Retinal pigment epithelial cell (primary cell): ENCODE data around the gene CCDC183.

ENCODE experiments used
- DNase-seq: peaks from one replicate; pipeline ENCODE4 v3.0.0-alpha.2; 2010; ENCODE audit warnings: low read depth
- H3K4me3 ChIP-seq: 2 replicates; pipeline ENCODE4 v1.5.1; 2011; ENCODE audit warnings: mild to moderate bottlenecking, low read length, control low read depth, moderate library complexity
- TF ChIP-seq, protein P1 (sequence below): conservative IDR thresholded peaks from 2 replicates; pipeline ENCODE4 v1.5.1; 2011; ENCODE audit warnings: low read depth, low read length, control low read depth, inconsistent platforms

The CCDC183 gene

DNA sequence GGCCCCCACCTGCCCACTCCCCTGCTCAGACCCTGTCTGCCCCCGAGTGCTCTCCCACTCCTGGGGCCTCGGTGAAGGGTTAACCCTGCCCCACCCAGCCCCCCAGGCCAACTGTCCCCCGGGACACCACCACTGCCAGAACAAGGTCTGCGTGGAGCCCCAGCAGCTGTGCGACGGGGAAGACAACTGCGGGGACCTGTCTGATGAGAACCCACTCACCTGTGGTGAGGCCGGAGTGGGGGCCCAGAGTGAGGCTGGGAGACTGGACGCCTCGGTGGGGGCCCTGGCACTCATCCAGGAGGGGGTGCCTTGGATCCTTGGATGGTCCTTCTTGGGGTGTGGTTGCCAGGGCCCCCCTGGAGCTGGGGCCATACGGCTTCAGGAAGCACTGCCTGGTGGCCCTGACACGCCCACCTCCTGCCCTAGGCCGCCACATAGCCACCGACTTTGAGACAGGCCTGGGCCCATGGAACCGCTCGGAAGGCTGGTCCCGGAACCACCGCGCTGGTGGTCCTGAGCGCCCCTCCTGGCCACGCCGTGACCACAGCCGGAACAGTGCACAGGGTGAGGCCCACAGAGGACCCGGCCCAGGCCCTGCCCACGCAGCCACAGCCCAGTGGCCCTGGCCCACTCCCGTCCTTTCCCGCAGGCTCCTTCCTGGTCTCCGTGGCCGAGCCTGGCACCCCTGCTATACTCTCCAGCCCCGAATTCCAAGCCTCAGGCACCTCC is 58.1 kb downstream of the CCDC183 start:
- TF ChIP-seq, protein P1, sequence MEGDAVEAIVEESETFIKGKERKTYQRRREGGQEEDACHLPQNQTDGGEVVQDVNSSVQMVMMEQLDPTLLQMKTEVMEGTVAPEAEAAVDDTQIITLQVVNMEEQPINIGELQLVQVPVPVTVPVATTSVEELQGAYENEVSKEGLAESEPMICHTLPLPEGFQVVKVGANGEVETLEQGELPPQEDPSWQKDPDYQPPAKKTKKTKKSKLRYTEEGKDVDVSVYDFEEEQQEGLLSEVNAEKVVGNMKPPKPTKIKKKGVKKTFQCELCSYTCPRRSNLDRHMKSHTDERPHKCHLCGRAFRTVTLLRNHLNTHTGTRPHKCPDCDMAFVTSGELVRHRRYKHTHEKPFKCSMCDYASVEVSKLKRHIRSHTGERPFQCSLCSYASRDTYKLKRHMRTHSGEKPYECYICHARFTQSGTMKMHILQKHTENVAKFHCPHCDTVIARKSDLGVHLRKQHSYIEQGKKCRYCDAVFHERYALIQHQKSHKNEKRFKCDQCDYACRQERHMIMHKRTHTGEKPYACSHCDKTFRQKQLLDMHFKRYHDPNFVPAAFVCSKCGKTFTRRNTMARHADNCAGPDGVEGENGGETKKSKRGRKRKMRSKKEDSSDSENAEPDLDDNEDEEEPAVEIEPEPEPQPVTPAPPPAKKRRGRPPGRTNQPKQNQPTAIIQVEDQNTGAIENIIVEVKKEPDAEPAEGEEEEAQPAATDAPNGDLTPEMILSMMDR, result no peak
- no peak for DNase-seq
- H3K4me3 ChIP-seq, result no peak overlapping the region

DNA sequence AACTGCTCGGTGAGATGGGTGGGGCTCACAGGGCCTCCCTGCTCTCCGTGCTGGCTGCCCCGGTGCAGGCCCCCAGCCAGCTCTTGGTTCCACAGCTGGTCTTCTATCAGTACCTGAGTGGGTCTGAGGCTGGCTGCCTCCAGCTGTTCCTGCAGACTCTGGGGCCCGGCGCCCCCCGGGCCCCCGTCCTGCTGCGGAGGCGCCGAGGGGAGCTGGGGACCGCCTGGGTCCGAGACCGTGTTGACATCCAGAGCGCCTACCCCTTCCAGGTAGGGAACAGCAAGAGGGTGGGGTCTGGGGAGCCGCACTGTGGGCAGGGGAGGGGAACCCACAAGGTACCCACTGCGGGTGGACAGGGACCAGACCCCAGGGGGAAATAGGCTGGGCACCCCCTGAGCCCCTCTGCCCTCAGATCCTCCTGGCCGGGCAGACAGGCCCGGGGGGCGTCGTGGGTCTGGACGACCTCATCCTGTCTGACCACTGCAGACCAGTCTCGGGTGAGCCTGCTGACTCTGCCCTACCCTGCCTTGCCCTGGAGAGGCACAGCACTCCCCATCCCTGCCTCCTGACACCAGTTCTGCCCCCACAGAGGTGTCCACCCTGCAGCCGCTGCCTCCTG is 58.8 kb downstream of the CCDC183 start:
- no peak for DNase-seq
- TF ChIP-seq, protein P1, result no peak
- no peak overlapping the region for H3K4me3 ChIP-seq

DNA sequence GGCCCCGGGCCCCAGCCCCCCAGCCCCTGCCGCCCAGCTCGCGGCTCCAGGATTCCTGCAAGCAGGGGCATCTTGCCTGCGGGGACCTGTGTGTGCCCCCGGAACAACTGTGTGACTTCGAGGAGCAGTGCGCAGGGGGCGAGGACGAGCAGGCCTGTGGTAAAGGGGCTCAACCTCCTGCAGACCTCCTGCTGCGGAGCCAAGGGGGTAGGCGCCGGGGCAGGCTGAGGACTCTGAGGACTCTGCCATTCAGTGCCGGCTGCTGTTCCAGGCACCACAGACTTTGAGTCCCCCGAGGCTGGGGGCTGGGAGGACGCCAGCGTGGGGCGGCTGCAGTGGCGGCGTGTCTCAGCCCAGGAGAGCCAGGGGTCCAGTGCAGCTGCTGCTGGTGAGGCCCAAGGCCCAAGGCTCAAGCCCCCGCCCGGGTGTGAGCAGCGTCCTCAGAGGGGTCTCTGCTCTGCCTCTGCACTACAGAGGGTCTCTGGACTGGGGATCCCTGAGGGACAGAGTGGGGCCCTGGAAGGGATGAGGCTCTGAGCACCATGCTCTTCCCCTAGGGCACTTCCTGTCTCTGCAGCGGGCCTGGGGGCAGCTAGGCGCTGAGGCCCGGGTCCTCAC is 59.4 kb downstream of the CCDC183 start:
- no peak overlapping the region for H3K4me3 ChIP-seq
- DNase-seq, result no peak
- TF ChIP-seq, protein P1, result no peak

DNA sequence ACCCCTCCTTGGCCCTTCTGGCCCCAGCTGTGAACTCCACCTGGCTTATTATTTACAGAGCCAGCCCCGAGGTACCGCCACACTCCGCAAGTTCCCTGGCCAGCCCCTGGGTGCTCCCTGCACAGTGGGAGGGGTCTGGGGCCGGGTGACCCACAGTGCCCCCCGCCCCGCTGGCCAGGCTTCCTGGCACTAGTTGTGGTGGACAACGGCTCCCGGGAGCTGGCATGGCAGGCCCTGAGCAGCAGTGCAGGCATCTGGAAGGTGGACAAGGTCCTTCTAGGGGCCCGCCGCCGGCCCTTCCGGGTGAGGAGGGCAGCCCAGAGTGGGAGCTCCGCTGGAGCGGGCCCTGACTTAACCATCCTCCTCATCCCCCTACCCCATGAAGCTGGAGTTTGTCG is 59.9 kb downstream of the CCDC183 start:
- TF ChIP-seq, protein P1, result no peak
- H3K4me3 ChIP-seq, result no peak overlapping the region
- no peak for DNase-seq

DNA sequence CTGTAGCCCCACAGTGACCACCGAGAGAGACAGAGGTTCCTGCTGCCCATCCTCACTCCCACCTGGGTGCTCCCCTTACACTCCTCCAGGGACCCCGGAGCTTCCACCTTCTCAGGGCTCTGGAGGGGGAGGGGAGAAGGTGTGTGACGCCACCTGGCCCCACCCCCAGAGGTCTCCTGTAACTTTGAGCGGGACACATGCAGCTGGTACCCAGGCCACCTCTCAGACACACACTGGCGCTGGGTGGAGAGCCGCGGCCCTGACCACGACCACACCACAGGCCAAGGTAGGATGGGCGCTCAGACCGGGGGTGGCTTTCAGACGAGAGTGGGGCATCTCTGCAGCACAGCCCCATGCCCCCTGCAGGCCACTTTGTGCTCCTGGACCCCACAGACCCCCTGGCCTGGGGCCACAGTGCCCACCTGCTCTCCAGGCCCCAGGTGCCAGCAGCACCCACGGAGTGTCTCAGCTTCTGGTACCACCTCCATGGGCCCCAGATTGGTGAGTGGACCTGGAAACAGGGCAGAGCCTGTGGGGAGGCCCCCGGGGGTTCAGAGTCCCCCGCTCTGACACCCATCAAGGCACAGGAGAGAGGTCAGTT is 60.5 kb downstream of the CCDC183 start:
- no peak overlapping the region for H3K4me3 ChIP-seq
- TF ChIP-seq, protein P1, result no peak
- no peak for DNase-seq

DNA sequence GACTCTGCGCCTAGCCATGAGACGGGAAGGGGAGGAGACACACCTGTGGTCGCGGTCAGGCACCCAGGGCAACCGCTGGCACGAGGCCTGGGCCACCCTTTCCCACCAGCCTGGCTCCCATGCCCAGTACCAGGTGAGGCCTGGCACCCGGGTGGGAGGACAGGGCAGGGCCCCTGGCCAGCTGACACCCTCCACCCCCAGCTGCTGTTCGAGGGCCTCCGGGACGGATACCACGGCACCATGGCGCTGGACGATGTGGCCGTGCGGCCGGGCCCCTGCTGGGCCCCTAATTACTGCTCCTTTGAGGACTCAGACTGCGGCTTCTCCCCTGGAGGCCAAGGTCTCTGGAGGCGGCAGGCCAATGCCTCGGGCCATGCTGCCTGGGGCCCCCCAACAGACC is 61.0 kb downstream of the CCDC183 start:
- TF ChIP-seq, protein P1, result no peak
- H3K4me3 ChIP-seq, result no peak overlapping the region
- DNase-seq, result no peak
